Activated CD8-positive, alpha-beta memory T cell treated with anti-CD3 and anti-CD28 coated beads, Interleukin-2, amount 50 U/mL, for 1 hour (primary cell): ENCODE measurements around the gene AHNAK2.
"Not testable (repeated sequence)": the region's sequence is repeated elsewhere in the genome, so short reads cannot be mapped to it uniquely, and the experiment has no call there.

ENCODE experiments used
- DNase-seq: peaks from one replicate; pipeline ENCODE4 v3.0.0-alpha.2; 2020; ENCODE audit errors: extremely low read depth

The AHNAK2 gene

DNA sequence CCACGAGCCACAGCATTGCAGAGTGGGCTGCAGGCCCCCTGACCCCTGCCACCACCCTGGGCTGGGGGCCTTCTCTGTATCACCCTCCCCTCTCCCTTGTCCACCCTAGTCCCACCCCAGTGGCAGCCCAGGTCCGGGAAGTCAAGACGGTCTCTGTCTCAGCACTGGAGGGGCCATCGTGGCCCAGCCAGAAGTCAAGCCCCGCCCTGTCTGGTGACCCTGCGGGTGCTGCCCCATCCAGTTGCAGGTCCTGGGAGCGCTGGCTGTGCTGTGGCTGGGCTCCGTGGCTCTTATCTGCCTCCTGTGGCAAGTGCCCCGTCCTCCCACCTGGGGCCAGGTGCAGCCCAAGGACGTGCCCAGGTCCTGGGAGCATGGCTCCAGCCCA is 50.8 kb downstream of the AHNAK2 start:
- no peak for DNase-seq

DNA sequence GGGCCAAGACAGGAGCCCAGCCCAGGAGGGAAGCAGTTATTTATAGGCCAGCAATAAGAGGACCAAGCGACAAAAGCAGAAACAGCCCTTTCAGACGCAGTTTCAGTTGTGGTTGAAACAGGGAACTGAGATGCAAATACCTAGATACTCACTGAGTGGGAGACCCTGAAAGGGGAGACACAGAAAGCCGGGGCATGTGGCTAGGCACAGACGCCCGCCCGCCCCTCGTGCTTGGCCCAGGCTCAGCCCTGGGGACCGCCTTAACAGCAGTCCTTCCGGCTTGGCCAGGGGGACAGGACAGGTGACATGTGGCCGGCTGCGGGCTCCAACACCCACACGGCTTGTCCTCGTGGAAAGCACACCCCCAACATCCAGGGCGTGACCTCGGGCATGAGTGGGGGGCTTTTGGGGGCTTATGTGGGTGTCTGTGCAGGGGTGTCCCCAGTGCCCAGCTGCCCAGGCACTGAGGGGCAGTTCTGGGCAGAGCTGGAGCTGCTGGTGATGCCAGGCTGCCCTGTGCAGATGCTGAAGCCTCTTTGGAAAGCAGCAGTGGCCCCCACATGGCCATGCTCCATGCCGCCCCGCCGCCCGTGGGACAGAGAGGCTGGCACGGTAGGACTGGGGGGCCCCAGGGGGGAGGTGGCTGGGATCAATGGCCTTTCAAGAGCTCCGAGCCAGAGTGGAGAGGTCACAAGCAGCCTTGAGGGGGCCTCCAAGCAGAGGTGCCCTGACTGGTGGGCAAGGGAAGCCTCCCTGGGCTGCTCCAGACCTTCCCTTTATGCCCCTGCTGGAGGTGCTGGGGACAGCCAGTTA is 51.3 kb downstream of the AHNAK2 start:
- DNase-seq, result no peak

DNA sequence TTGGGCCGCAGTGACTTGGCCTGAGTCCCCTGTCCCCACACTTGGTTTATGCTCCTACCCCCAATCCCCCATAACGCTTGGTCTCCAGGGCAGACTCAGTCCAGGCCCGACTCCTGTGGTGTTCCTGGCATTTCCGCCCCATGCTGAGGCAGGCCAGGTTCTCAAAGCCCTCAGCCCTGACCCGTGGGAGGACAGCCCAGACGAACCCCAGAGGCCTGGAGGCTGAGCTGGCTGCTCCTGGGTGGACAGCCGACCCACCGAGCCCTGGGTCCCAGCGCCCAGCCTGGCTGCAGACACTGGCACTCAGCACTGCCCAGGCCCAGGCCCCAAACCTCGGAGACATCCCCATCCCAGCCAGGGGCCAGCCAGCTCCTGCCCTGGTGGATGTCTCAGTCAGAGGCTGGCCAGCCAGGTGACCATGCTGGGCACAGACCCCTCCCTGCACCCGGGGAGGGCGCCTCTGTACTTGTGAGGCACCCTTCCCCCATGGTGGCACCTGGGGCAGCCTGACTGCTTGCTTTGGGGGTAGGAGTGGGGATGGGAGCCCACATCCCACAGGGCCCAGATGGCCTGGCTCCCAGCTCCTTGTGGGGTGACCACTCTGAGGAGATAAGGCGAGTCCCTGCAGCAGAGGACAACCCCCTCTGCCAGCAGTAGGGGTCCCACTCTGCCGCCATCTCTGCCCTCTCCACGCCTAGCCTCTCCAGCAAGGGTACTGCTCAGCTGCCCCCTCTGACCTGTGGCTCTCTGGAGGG is 52.1 kb downstream of the AHNAK2 start:
- DNase-seq, result no peak

DNA sequence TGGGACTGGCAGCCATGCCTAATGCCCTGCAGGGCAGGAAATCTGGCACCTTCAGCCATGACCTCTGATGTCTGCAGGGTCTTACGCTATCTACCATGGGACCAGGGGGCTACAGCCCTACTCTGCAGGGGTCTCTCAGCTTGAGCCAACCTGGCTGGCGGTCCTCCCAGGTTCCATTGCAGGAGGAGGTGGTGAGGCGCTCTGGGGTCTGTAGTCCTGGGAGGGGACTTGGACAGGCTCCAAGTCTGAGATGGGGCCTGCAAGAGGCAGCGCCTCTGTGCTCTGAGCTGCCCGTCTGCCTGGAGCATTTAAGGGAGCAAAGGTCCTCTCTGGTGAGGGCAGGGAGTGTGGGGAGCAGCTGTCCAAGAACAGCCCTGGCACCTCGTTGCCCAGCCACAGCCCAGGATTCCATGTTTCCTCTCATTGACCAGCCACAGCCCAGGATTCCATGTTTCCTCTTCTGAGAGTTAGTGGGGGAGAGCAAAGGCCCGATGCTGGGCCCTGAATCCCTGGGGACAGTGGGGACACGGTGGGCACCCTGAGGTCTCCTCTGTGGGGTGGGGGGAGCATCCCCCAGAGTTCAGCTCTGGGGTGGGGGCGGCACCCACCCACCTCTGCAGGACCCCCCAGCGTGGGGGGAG is 52.8 kb downstream of the AHNAK2 start:
- no peak for DNase-seq

DNA sequence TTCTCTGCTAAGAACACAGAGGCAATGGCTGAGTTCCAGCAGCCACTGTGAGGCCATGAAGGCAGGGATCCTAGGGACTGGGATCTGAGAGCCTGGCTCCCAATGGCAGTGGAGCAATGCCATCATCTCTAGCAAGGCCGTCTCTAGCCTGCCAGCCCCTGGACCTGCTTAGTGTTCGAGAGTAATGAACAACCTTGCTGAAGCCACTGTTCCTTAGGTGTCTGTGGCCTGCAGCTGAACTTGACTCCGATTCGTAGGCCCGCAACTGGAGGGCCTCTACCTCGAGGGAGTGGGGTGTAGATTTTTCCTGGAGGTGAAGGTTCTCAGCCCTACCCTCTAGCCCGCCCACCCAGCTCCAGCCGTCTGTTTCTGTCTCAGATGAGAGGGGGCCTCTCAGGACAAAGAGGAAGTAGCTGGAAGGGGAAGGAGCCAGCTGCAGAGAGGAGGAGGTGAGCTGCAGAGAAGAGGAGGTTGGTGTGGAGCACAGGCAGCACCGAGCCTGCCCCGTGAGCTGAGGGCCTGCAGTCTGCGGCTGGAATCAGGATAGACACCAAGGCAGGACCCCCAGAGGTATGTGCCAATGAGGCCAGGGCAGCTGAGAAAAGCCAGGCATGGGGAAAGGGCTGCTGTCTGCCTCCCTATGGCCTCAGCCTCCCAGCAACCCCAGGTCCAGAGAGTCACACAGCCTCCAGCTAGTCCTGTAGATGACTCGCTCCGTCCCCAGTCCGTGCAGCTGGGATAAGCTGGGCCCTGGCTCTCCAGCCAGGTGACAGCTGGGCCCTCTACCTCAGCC is 53.6 kb downstream of the AHNAK2 start, which contains the start of gene PLD4:
PLD4 (plus strand) TSS at position 459 of the 793 bp plus-strand sequence. CDS start 2,262 bp downstream, outside the sequence.
- no peak for DNase-seq

DNA sequence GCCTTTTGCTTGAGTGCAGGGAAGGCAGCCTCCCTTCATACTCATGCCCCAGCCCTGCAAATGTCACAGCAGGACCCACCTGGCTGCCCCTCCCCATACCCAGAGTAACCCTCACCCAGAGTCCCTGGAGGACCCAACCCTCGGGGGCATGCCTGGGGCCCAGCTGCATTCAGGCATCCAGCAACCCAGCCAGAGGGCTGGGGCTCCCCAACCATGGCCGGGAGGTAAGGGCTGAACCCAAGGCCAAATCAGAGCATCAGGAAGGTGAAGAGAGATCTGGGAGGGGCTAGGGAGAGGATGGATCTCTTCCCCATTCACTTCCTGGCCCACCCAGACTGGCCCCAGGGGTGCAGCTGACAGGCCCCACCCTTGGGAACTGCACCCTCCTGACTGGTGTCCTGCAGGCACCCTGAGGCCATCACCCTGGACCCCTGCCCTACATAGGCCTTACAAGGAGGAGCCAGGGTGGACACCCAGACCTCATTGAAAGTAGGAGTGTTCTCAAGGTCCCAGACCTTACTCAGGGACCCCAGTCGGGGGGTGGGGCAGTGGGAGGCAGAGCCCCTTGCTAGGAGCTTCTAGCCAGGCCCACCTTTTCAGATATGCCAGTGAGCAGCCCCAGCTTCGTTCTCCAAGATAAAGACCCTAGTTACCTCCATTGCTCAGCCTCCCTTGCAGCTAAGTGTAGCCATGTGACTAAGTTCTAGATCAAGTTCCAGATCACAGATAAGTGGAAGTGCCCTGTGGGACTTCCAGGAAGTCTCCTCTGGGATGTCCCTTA is 54.3 kb downstream of the AHNAK2 start:
- no peak for DNase-seq

DNA sequence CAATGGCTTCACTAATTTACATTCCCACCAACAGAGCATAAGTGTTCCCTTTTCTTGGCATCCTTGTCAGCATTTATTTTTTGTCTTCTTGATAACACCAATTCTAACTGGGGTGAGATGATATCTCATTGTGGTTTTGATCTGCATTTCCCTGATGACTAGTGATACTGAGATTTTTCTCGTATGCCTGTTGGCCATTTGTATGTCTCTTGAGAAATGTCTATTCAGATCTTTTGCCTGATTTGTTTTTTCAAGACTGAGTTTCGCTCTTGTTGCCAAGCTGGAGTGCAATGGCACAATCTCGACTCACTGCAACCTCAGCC is 58.2 kb downstream of the AHNAK2 start:
- no peak for DNase-seq

DNA sequence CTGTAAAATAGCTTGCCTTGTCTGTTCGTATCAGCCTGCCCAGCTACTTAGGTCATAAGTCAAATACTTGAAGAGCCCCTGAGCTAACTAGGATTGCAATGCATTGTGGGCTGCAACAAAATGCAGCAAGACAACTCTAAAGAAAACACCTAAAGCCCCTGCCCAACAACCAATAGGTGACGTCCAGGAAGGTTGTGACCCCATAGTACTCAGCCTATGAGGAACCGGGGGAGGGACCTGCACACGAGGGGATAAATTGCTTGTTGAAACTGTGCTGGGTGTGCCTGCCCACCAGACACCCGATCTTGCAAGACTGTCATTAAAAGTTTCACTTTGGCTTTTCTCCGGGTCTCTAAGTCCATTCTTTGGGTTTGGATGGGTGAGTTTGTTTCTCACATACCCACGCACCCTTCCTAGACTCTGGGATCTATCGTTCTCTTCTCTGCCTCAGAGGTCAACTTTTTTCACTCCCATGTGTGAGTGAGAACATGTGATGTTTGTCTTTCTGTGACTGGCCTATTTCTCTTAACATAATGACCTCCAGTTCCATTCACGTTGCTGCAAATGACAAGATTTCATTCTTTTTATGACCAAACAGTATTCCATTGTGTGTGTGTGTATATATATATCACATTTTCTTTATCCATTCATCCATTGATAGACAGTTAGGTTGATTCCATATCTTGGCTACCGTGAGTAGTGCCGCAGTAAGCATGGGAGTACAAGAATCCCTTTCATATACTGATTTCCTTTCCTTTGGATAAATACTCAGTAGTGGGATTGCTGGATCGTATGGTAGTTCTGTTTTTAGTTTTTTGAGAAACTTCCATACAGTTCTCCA is 58.8 kb downstream of the AHNAK2 start:
- not testable (repeated sequence) for DNase-seq

DNA sequence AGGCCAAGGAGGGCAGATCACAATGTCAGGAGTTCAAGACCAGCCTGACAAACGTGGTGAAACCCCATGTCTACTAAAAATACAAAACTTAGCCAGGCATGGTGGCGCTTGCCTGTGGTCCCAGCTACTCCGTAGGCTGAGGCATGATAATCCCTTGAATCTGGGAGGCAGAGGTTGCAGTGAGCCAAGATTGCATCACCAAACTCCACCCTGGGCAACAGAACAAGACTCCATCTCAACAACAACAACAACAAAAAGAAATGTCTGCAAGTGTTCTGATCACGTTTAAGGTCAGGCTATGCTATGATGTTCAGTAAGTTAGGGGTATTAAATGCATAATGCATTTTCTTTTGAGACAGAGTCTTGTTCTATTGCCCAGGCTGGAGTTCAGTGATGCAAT is 60.2 kb downstream of the AHNAK2 start:
- no peak for DNase-seq

DNA sequence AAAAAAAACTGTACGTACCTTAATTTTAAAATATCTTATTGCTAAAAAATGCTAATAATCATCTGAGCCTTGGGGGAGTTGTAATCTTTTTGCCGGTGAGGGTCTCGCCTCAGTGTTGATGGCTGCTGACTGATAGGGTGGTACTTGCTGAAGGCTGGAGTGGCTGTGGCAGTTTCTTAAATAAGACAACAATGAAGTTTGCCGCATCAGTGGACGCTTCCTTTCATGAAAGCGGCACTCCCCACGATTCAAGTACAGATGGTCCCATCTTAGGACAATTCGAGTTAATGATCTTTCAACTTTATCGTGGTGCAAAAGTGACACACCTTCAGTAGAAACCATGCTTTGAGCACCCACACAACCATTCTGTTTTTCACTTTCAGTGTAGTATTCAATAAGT is 61.1 kb downstream of the AHNAK2 start:
- DNase-seq, result no peak

DNA sequence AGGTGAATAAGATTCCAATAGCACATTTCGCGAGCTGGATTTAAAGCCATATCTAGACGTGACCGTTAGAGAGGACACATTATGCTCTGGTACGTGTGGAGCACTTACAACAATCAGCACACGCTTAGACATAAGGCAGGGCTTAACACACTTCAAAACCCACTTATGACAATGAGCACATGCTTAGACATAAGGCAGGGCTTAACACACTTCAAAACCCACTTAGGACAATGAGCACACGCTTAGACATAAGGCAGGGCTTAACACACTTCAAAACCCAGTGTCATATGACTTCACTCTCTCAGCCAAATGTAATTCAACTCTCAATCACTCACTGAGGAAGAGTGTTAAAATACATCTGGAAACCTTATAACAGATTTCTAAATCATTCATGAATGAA is 64.7 kb downstream of the AHNAK2 start:
- DNase-seq, result no peak

DNA sequence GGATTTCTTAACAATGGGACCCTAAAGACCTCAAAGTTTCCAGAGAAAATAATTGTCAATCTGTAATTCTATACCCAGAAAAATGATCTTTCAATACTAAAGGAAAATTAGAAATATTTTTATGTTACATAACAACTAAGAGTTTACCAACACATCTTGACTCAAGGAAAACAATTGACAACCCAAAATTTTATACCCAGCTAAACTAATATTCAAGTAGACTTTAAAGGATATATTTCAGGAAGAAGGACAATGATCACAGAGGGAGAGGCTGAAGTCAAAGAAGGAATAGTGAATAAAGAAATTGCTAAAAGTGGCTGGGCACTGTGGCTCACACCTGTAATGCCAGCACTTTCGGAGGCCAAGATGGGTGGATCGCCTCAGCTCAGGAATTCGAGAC is 66.1 kb downstream of the AHNAK2 start:
- no peak for DNase-seq

DNA sequence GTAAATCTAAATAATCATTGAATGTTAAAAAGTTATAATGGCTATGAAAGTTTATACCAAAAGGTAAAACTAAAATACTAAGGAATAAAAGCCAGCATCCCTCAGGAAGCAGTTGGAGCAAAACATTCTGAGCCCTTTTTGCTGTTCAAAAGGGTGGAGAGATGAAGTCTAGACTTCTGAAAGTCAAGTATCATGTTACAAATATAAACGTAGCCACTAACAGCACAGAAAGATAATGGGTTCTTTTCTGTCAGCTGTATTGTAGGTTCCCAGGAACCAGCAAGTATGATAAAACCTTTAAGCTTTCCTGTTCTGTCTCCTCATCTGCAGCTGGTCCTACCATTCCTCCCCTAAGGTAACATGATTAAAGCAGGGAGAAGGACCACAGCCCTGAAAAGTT is 69.9 kb downstream of the AHNAK2 start:
- no peak for DNase-seq

DNA sequence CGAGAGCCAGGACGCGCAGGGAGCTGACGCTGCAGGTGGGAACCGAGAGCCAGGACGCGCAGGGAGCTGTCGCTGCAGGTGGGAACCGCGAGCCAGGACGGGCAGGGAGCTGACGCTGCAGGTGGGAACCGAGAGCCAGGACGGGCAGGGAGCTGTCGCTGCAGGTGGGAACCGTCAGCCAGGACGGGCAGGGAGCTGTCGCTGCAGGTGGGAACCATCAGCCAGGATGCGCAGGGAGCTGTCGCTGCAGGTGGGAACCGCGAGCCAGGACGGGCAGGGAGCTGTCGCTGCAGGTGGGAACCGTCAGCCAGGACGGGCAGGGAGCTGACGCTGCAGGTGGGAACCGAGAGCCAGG is 72.6 kb downstream of the AHNAK2 start:
- not testable (repeated sequence) for DNase-seq

DNA sequence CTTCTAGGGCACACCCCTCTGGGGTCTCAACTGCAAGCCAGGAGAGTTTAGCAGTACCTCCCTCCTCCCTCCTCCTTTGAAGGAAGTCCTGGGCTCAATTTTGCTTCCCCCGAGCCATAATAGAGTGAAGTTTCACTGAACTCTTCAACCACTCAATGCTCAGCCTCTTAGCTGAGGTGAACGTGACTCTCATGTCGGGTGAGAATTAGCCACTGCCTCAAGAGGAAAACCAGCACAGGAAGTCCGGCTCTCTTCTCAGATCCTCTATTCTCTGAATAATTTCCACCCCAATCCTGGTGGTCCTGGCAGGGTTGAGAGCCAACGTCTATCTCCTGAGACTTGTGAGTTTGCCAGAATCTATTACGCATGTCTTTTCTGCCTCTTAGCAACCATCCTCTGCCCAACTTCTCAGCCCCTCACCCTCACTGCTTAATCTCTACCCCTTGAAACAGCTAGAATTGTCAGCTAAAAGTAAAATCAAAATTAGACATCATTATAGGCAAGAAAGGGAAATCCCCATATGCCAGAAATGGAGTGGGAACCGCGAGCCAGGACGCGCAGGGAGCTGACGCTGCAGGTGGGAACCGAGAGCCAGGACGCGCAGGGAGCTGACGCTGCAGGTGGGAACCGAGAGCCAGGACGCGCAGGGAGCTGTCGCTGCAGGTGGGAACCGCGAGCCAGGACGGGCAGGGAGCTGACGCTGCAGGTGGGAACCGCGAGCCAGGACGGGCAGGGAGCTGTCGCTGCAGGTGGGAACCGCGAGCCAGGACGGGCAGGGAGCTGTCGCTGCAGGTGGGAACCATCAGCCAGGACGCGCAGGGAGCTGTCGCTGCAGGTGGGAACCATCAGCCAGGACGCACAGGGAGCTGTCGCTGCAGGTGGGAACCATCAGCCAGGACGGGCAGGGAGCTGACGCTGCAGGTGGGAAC is 73.3 kb downstream of the AHNAK2 start:
- not testable (repeated sequence) for DNase-seq

DNA sequence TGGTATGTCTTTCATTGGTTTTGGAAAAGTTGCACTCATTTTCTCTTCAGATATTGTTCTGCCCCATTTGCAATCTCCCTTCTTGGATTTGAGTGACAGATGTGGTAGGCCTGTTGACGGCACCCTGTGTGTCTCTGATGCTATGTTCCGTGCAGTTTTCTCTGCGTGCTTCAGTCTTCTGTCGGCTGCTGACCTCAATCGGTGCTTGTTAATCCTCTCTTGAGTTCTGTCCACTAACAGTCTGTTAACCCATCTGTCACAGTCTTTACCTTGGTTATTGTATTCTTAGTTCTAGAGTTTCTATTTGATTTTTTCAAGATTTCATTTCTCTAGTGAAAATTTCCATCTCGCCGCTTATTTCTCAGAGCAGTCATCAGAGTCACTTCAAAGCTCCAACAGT is 74.2 kb downstream of the AHNAK2 start:
- DNase-seq, result no peak

DNA sequence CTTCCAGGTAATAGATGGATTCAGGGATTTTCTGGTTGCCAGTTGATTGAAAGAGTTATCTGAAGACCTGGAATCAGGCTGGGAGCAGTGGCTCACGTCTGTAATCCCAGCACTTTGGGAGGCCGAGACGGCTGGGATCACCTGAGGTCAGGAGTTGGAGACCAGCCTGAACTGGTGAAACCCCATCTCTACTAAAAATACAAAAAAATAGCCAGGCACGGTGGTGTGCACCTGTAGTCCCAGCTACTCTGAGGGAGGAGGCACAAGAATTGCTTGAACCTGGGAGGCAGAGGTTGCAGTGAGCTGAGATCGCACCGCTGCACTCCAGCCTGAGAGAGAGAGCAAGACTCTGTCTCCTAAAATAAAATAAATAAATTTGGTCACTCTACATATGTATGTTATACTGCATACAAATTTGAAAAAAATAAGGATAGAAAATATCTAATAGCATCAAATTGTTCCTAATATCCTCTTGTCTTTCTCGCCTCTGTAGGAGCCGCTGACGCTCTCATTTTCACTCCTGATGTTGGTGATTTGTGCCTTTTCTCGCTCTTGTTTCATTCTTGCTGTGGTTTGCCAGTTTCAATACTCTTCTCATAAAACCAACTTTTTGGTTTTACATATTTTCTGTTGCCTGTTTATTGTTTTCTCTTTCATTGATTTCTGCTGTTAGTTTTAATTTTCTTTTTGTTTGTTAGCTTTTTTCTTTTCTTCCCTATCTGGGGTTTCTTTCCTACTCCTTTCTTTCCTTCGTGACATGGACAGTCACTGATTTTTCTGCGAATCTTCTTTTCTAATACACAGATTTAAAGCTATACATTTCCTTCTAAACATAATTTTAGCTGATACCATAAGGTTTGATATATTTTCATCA is 77.3 kb downstream of the AHNAK2 start:
- DNase-seq, result no peak

DNA sequence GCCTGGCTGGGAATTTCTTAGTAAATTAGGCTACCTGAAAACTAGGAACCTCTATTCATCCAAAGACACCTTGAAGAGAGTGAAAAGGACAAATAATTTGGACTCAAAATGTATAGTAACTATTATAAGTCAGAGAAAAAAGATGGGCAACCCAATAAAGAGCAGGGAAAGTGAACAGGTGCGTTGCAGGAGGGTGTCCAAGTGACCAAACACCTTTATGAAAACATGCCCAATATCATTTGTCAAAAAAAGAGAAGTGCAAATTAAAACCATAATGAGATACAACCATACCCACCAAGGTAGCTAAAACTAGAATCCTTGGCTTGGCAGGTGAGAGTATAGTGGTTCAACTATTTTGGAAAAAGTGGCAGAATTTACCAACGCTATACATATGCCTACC is 78.4 kb downstream of the AHNAK2 start:
- no peak for DNase-seq
